Pulmonary artery endothelial cell (primary cell): ENCODE data around the gene PLCG1. TPM values are rescaled to one million over a fixed set of nuclear protein-coding genes. Genes with fewer than 3 reads are reported as not detected.
"Not testable (repeated sequence)": the region's sequence is repeated elsewhere in the genome, so short reads cannot be mapped to it uniquely, and the experiment has no call there.

Experiments
- DNase-seq: peaks from one replicate; pipeline ENCODE4 v3.0.0-alpha.2; 2011; ENCODE audit warnings: low read depth, low spot score
- total RNA-seq: library from RNA; depleted of rRNA; stranded (reverse); fragments of >200 nt; gene quantifications from 2 replicates; pipeline ENCODE4 v1.2.3, GENCODE V29; 2014

The PLCG1 gene
- 94.7 and 129 TPM in 2 replicates for total RNA-seq

DNA sequence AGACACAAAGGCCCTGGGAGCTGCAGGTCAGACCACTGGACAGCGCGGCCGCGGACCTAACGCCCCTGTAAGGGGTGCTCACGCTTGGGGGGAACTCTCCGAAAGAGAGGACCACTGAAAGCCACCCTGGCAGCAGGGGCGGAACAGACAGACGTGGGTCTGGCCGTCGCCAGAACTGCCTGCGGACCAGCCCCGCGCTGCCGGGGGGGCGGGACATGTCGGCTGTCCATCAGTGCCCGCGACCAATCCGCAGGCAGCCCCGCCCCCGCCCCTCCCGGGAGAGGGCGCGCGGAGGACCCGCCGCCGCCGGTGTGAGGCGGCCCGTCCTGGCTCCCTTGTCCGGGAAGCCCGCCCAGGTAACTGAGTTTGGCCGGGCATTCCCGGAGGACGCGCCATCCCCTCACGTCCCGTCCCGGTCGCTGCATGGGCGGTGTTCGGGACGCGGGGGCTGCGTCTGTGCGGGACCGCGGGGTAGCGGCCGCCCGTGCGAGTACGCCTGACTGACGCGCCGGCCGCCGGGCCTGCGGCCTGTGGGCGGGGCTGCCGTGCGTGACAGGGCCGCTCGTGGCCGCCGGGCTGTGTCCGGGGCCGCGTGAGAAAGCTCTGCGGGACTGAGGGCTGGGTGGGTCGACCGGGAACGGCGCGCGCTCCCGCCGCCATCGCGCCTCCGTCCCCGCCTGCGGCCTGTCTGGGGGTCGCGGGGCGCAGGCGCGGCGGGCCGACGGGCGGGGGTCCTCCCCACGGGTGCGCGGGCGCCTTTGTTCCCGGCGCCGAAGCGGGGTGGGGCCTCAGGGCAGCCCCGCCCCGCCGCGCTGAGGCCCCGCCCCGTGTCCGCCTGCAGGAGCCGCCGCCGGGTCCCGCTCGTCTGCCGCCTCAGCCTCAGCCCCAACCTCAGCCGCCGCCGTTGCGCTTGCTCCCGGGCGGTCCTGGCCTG lies at the start of gene PLCG1:
PLCG1 (plus strand) TSS at position 864 of the 934 bp plus-strand sequence. CDS start 99 bp downstream, outside the sequence.
- peak; percentile 47 for DNase-seq

DNA sequence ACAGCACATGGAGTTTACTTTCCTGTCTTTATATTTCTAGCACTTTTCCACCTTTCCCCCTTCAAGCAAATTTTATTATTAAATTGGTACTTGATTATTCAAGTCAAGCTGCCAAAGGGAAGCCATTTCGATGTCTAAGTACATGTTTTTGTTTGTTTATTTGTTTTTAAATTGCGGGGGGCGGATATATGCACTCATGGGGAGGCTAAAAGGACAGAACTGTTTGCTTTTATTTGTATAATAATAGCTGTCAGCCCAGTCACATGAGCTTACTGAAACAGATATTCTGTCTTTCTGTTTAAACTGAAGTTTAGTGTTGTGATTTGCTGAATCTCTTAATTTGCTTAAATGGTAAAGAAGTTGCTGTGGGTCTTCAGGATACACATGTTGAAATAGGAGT lies 49.6 kb upstream of the PLCG1 start:
- no peak for DNase-seq

DNA sequence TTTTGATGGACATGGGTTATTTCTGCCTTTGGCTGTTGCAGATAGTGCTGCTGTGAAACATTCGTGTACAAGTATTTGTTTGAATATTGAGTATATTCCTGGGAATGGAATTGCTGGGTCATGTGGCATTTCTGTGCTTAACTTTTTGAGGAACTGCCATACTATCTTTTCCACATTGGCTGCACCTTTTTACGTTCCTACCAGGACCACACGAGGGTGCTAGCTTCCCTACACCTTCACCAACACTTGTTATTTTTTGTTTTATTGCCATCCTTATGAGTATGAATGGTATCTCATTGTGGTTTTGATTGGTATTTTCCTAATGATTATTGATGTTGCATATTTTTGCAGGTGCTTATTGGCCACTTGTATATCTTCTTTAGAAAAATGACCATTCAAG lies 47.8 kb upstream of the PLCG1 start:
- DNase-seq = no peak

DNA sequence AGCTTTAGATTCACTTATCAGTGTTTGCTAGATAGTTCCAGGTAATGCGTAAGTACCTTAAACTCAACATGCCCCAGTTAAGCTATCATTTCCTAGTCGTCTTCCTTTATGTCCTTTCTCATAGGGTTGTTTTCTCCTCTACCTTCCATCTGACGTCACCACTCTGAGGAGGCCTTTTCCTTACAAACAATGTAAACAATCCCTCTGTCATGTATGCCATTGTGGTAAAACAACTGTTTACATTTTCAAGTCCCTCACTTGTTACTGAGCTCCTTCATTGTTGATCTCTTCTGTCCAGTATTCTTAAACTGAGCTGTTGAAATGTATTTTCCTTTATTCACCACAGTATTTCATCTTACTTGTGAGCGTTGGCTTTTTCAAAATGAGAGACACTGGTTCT lies 45.4 kb upstream of the PLCG1 start:
- no peak for DNase-seq

DNA sequence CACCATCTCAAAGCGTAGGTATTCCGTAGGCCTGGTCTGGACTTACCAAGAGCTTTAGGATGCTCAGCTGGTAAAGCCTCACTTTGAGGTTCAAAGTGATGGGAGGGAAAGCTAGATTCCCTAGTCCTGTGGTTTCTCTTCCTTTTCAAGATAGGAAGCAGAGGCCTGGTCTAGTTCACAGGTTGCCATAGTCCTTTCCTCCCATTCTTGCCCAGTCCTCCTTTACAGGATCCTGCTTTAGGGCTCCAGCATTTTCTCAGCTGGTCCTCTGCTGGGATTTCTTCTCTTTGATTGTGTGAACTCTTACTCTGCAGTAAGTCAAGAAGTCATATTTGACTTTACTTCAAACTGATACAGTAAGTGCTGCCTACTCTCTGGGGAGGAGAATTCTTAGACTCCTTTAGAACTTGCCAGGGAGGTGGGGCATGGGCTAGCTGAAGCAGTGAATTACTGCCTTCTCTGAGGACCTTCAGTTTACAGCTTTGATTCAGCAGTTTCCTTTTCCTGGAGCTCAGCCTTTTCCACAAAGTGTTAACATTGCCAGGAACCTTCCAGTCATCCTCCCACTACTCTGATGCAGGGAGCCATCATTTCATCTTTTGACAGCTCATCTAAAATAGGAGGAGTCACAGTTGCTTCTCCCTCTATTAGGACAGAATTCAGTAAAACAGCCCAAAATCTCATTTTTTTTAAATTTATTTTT lies 42.8 kb upstream of the PLCG1 start:
- no peak for DNase-seq

DNA sequence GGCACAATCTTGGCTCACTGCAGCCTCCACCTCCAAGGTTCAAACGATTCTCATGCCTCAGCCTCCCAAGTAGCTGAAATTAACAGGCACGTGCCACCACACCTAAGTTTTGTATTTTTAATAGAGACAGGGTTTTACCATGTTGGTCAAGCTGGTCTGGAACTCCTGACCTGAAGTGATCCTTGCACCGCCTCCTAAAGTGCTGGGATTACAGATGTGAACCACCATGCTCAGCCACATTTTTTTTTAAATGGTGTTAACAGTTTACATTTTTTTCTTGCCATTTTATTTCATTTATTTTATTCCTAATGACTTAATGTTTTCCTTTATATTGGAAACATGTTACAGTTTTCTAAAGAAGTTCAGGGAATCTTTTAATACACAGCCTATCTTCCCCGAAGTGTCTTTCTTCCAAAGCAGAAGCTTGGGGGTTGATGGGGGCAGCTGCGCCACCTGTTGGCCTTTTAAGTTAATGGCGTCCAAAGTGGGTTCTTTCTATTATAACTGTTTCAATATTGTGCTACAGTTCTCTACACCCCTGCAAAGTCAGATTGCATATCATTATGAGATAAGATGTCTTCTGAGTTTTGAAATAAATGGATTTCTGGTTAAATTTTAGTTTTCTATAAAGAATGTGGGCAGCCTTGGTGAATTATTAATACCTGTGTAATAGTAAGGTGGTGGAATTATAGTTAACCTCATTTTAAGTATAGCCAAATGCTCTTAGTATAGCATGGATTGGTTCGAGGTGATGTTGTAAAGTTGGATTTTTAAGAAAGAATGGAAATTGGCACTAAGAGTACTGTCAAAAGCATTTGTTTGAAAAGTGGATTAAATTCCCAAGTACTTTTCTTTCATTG lies 42.0 kb upstream of the PLCG1 start:
- DNase-seq = no peak

DNA sequence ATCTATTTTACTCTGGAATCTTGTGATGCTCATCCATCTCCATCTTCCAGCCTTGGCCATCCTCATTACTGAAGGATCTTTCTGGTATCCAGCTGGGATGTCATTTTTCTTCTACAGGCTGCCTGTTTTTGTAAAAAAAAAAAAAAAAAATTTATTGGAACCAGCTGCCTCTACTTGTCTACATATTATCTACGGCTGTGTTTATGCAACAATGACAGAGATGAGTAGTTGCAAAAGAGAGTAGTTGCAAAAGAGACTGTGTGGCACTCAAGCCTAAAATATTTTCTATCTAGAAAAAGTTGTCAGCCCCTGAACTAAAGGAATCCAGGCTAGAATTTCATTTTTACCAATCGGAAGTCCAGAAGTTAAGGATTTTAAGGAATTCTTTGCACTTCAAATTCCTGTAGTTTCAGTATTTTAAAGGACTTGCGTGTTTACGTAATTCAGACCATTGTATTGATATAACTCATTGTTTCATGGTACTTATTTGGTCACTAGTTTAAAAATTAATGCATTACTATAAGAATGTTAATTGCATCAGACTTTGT lies 38.6 kb upstream of the PLCG1 start:
- DNase-seq = no peak

DNA sequence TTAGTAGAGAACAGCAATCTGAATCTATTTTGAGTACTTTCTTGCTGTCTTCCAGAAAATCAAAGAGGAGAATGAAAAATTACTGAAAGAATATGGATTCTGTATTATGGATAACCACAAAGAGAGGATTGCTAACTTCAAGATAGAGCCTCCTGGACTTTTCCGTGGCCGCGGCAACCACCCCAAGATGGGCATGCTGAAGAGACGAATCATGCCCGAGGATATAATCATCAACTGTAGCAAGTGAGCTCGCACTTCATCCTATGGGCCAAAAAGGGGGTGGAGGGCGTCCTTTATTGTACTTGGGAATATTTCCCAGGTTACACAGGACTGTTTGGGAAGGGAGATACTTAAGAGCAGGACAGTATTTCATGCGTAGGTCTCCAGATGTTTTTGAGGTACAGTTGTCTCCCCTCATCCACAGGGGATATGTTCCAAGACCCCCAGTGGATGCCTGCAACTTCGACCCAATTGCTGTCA lies 37.3 kb upstream of the PLCG1 start:
- DNase-seq = no peak

DNA sequence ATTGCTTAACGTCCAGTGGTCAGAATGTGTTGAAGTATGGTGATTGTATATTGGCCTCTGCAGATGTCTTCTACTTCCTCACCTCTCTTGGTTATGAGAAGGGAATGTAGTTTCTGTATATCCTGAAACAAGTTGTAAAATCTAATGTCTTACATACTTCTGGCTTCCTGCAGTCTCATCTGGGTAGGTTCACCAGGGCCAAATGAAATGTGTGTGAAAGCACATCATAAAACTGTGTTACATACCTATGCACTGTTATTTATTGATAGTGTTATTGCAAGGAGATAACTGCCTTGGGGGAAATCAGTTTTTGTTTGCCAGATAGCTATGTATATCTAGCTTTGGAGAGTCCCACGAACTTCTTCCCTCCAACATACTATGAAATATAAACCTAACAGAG lies 35.7 kb upstream of the PLCG1 start:
- DNase-seq = no peak

DNA sequence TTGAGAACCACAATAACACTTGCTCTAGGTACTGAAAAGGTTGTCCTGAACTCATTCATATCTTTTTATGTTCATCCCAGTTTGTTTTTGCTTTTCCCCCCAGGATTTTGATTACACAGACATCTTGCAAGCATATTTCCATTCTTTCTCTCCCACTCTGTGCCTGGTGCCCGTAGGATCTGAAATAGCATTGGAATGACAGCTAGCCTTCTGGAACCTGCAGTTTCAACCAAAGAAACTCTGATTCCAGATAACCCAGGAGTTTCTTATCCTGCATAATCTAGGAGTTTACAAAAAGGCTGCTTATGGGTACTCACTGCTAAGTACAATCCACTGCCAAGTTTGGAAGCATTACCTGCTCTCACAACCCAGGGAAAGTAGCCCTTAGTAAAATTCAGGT lies 28.8 kb upstream of the PLCG1 start:
- no peak for DNase-seq

DNA sequence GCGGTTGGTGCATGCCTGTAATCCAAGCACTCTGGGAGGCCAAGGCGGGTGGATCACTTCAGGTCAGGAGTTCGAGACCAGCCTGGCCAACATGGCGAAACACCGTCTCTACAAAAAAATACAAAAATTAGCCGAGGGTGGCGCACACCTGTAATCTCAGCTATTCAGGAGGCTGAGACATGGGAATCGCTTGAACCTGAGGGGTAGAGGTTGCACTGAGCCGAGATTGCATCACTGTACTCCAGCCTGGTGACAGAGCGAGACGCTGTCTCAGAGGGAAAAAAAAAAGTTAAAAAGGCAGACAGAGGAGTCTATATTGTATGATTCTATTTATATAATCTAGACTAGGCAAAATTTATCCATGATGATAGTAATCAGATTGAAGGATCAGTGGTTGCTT lies 27.3 kb upstream of the PLCG1 start:
- DNase-seq = no peak

DNA sequence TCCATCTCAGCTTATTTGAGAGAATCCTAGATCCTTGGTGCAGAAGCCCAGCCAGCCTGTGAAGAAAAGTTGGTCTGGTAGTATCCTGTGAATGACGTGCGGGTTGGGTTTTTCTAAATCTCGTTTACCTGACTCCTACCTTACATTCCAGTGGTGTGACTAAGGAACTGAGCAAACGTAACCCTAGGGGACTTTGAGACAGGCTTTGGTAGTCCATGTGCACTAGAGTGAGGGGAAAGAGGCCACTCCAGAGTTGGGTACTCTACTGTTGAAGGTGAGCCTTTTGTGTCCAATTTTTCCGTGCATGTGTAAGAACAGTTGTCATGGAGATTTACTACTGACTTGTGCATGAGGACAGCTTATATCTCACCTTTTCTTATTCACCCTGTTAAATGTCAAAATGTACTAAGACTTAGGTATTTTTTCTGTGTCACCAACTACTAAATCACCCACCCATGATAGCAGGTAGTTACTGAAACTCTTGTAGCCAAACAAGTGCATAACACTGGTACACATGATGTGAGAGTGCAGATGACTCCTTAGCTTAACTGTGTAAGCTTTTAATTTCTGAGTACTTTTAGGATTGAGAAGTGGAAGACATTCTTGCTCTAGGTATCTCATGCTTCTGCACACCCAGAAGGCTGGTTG lies 26.3 kb upstream of the PLCG1 start:
- DNase-seq = no peak

DNA sequence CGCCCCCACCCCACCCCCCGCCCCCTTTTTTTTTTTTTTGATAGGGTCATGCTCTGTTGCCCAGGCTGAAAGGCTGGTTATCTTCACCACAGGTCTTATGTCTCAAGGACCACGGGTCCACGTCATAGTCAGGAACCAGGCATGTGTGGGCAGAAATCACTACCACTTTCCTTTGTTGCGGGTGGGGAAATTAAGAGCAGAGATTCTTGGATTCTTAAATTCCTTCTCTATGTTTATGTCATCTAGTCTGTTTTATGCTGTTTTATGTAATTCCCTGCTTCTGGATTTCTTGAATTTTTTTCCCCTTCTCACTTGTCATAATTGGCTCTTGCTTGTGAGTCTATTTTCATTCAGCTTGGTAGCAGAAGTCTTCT lies 25.8 kb upstream of the PLCG1 start:
- DNase-seq = no peak

DNA sequence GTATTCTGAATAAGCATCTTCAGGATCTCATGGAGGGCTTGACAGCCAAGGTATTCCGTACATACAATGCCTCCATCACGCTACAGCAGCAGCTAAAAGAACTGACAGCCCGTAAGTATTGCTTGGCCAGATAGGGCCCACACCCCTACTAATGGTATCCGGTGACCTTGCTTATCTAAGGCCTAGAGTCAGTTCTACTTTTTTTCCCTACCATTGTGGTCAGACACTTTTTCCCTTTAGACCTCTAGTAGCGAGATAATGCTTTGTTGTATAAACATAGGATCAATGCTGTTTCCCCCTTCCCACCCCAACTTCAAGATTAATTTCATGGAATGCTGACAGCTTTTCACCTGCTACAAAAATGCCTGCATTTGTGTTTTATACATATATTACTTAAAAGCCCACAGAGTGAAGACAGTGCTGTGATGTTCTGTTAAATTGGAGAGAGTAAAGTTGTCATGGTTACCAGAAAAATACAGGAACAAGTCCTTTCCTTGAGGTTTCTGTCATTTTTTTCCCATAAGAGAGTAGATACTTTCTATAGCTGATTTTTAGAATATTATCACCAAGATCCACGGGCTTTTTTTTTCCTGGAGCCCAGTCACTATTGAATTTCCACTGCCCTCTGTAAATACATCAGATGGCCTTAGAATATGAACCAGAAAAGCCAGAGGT lies 20.9 kb upstream of the PLCG1 start:
- DNase-seq = no peak

DNA sequence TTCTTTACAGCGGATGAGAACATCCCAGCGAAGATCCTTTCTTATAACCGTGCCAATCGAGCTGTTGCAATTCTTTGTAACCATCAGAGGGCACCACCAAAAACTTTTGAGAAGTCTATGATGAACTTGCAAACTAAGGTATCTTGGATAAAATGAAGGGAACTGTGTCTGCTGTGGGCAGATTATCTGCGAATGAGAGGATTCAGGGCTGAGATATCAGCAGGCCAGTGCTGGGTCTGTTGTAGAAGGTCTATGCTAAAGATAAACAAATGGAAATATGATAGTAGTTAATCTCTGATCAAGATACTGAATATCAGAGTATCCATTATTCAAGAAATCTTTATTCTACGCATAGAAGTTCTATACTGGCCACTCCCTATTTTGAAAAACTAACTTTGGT lies 19.2 kb upstream of the PLCG1 start:
- DNase-seq = not testable (repeated sequence)

DNA sequence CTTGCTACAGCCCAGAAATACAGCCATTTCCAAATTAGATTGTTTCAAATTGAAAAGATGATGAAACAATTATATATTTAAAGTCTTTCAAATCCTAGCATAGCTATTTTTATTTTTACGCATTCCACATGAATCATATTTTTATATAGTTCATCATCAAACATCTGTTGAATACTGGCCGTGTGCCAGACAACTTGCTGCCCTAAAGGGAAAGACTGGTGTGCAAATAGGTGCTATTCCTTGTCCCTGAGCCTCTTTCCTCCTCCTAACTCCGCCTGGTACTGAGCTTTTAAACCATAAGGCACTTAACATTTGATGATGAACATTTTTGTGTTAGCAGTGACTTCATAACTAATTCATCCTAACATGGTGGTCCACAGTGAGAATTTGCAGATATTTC lies 18.7 kb upstream of the PLCG1 start:
- DNase-seq = no peak

DNA sequence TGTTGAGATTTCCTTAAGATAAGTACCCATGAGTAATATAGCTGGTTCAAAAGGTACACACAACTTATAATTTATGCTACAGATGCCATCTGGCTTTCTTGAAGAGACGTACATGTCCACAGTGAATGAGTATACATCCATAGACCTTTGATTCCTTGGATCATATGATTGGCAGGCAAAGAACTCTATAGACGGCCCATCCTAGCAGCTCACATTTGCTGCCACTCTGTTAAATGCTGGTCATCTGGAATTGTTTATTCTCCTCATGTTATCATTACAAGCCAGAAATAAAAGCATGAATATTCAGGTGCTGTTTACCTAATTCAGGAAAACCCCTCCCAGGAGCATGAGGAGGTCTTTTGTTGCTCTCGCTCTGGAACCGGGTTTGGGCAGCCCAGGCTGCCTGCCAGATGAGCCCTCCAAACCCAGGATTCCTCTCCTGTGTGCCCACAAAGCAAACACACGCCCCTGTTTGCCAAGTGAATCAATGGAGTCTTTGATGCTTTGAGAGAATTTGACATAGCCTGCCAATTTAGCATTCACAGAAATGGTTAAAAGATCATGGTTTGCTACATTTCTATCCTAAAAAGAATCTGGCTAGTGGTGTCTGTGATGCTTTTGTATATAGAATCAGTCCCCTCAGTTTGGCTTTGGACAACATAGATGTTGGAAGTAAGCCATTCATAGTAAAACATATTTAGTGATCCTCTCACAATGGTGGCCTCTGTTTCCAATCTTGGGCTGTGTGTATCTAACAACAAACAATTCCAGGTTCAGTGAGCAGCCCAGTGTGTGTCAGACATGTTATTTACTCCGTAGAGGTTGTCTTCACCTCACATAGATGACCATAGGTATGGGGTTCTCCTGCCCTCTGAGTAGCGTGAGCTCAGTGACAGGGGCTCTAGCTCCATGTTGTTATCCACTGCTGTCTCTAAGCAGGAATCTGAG lies 17.5 kb upstream of the PLCG1 start:
- DNase-seq = no peak

DNA sequence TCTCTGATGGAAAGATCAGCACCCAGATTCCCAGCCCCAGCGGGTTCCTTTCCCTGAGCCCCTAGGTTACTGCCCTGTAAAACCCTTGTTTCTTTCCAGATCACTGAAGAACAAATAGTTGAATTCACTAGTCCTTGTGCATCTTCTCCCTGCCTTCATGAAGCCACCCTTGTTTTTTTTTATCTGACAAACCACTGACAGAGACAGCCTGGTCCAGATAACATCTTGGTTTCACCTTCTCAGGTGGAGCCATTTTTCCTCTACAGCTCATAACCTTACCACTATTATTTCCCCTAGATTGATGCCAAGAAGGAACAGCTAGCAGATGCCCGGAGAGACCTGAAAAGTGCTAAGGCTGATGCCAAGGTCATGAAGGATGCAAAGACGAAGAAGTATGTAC lies 15.9 kb upstream of the PLCG1 start:
- no peak for DNase-seq

DNA sequence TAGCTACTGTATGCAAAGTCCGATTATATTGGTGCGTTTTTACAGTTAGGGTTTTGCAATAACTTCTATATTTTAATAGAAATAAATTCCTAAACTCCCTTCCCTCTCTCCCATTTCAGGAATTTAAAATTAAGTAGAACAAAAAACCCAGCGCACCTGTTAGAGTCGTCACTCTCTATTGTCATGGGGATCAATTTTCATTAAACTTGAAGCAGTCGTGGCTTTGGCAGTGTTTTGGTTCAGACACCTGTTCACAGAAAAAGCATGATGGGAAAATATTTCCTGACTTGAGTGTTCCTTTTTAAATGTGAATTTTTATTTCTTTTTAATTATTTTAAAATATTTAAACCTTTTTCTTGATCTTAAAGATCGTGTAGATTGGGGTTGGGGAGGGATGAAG lies 13.7 kb upstream of the PLCG1 start:
- DNase-seq = no peak
